ENCODE data around the gene IFNAR2.

IFNAR2 gene

GRCh38 chr21:33267250-33267649 is 37.5 kb downstream of the IFNAR2 start:
- no peak for DNase-seq (ENCODE audit: low read depth)

- DNase-seq (ENCODE audit: low read depth): no peak
Measured at GRCh38 chr21:33268393-33268736, 38.6 kb downstream of the IFNAR2 start.

DNA sequence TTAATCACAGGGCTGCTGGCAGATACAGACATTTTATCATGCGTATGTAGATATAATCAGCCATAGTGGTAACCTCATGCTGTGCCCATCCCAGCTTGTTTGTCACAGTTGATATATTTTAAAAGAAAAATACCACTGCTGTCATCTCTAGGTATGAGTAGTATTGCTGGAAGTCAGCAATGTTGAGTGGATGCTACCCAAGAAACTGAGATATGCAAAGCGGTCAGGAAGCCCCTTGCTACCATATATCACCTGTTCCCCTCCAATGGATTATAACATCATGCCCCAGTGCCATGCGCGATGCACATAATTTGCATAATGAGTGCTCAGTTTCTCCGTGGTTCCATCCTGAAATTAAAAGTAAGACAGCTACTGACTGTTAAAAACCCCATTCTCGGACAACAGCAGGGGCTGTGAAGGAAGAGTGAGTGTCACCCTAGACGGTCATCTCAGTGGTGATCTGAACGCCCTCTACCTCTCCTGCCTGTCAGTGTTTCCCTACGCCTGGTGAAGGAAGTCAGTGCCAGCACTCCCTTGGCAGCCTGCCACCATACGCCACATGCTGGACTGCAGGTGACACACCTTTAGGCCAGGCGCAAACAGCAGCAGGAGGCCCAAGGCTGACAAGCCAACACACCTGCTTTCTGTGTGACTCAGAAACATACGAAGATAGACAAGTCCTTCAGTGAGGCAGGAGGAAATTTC is 39.2 kb downstream of the IFNAR2 start:
- peak; percentile 27 for DNase-seq (ENCODE audit: low read depth)

DNA sequence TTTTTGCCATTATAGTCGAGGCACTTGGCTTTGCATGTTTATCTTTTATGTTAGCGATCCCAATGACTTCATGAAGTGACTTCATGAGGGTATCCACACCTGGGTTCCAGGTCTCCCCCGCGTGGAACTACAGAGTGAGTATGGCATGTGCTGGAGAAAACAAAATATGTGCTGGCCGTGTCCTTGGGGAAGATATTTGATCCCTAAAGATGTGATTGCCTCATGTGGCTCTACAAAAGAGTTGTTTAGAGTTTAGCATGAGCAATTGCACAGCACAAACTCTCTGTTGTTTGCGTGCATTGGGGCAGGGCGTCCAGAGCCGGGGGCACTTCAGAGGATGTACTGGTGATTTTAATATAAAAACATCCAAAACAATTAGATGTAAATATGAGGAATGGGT is 41.2 kb downstream of the IFNAR2 start:
- no peak for DNase-seq (ENCODE audit: low read depth)

DNA sequence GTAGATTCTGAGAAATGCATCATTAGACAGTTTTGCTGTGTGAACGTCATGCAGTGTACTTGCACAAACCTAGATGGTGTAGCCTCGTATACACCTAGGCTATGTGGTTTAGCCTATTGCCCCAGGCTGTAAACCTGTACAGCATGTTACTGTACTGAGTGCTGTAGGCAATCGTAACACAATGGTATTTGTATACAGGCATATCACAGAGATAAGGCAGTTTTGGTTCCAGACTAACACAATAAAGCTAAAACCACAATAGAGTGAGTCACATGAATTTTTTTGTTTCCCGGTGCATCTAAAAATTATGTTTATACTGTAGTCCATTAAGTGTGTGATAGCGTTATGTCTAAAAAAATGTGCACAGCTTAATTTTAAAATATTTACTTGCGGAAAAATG is 43.3 kb downstream of the IFNAR2 start:
- DNase-seq (ENCODE audit: low read depth): no peak

DNA sequence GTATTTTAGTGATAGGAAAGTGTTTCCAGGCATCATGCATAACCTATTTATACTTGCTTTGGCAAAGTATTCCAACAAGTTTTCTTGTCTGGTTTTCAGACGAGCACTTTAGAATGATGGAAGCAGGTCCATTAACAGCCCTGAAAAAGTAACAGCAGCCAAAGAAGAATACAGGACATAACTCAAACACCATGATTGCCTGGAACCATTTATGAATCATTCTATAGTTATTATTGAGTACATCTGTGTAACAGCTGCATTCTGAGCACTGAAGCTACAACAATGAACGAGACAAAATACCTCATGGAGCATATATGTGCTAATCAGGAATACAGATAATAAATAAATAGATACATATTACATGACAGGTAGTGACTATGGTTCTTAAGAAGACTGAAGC is 49.0 kb downstream of the IFNAR2 start:
- no peak for DNase-seq (ENCODE audit: low read depth)

- DNase-seq (ENCODE audit: low read depth): no peak
Measured at GRCh38 chr21:33279330-33279820, 49.6 kb downstream of the IFNAR2 start.
